ENCODE data around the gene FBRSL1.

FBRSL1 gene

GRCh38 chr12:132510746-132511477 is 21.0 kb downstream of the FBRSL1 start:
- H3K9ac ChIP-seq, result no peak overlapping the region
- H3K4me3 ChIP-seq (IDR thresholded peaks at IDR 0.05; ENCODE audit: insufficient read depth, low read depth, low read length), result no peak overlapping the region
- H4K20me1 ChIP-seq (ENCODE audit: insufficient read depth), result no peaks in the 10 kb centered on the region
- H3K4me1 ChIP-seq (ENCODE audit: low read depth, poor library complexity, severe bottlenecking), result no peaks in the 10 kb centered on the region
- no peak for TF ChIP-seq CTCF (conservative IDR thresholded peaks at IDR 0.05; ENCODE audit: low read depth, low read length)
- H3K36me3 ChIP-seq (ENCODE audit: insufficient read depth), result no peaks in the 10 kb centered on the region
- no peak overlapping the region for H3K4me2 ChIP-seq
- no peaks in the 10 kb centered on the region for H3K79me2 ChIP-seq (ENCODE audit: insufficient read depth, low read depth)
- H3K27me3 ChIP-seq (ENCODE audit: insufficient read depth, low read depth), result no peaks in the 10 kb centered on the region
- no peak overlapping the region for H3K27ac ChIP-seq
- no peak overlapping the region for H2AFZ ChIP-seq (ENCODE audit: low read depth)

- Histone ChIP-seq H3K9ac (no peak overlapping the region), H3K27ac (no peak overlapping the region), H3K4me1 (ENCODE audit: low read depth, poor library complexity, severe bottlenecking) (no peaks in the 10 kb centered on the region), H3K36me3 (ENCODE audit: insufficient read depth) (no peaks in the 10 kb centered on the region), H3K27me3 (ENCODE audit: insufficient read depth, low read depth) (no peaks in the 10 kb centered on the region), H2AFZ (ENCODE audit: low read depth) (no peak overlapping the region), H3K79me2 (ENCODE audit: insufficient read depth, low read depth) (no peaks in the 10 kb centered on the region), H3K4me2 (no peak overlapping the region), H4K20me1 (ENCODE audit: insufficient read depth) (no peaks in the 10 kb centered on the region), H3K4me3 (IDR thresholded peaks at IDR 0.05; ENCODE audit: insufficient read depth, low read depth, low read length) (no peak overlapping the region)
- TF ChIP-seq CTCF (conservative IDR thresholded peaks at IDR 0.05; ENCODE audit: low read depth, low read length), result no peak
Measured at GRCh38 chr12:132511516-132512196, 21.7 kb downstream of the FBRSL1 start.

GRCh38 chr12:132512197-132513069 is 22.5 kb downstream of the FBRSL1 start:
- Histone ChIP-seq H3K27ac (no peak overlapping the region), H3K27me3 (ENCODE audit: insufficient read depth, low read depth) (no peaks in the 10 kb centered on the region), H3K36me3 (ENCODE audit: insufficient read depth) (no peaks in the 10 kb centered on the region), H3K9ac (no peak overlapping the region), H4K20me1 (ENCODE audit: insufficient read depth) (no peaks in the 10 kb centered on the region), H3K4me1 (ENCODE audit: low read depth, poor library complexity, severe bottlenecking) (no peaks in the 10 kb centered on the region), H3K4me3 (IDR thresholded peaks at IDR 0.05; ENCODE audit: insufficient read depth, low read depth, low read length) (no peak overlapping the region), H3K4me2 (no peak overlapping the region), H3K79me2 (ENCODE audit: insufficient read depth, low read depth) (no peaks in the 10 kb centered on the region), H2AFZ (ENCODE audit: low read depth) (no peak overlapping the region)
- no peak for TF ChIP-seq CTCF (conservative IDR thresholded peaks at IDR 0.05; ENCODE audit: low read depth, low read length)

- Histone ChIP-seq H3K27ac (no peak overlapping the region), H2AFZ (ENCODE audit: low read depth) (no peak overlapping the region), H3K79me2 (ENCODE audit: insufficient read depth, low read depth) (no peaks in the 10 kb centered on the region), H3K4me2 (no peak overlapping the region), H3K9ac (no peak overlapping the region), H3K4me1 (ENCODE audit: low read depth, poor library complexity, severe bottlenecking) (no peaks in the 10 kb centered on the region), H3K4me3 (IDR thresholded peaks at IDR 0.05; ENCODE audit: insufficient read depth, low read depth, low read length) (no peak overlapping the region), H4K20me1 (ENCODE audit: insufficient read depth) (no peaks in the 10 kb centered on the region), H3K36me3 (ENCODE audit: insufficient read depth) (no peaks in the 10 kb centered on the region), H3K27me3 (ENCODE audit: insufficient read depth, low read depth) (no peaks in the 10 kb centered on the region)
- TF ChIP-seq CTCF (conservative IDR thresholded peaks at IDR 0.05; ENCODE audit: low read depth, low read length), result no peak
Measured at GRCh38 chr12:132513070-132513398, 23.1 kb downstream of the FBRSL1 start.

All from KMS-11 (cell line).